ENCODE data around the gene CAMK2A.

DNA sequence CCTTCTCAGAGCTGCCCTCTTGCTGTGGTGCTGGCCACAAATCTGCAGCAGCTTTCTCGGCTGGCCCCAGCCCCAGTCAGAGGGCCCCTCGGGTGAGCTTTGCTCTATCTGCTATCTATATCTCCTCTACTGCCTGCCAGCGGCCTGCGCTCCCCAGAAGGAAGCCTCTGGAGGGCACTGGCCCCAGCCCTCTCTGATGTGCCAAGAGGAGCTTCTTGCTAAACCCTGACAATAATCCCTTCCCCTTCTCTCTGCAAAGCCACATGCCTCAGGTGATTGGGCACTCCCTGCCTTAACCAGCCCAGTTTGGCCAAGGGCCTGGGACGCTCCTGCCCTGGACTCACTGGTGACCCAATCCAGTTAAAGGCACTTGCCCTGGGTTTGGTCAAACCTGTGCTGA lies 42.7 kb downstream of the CAMK2A start:
- no peak for TF ChIP-seq POLR2A (IDR thresholded peaks at IDR 0.05)
- no peak for TF ChIP-seq CTCF (IDR thresholded peaks at IDR 0.05)

Measured in testis (tissue), 2 donors.